ENCODE results near the gene ATF6.

The ATF6 gene

DNA sequence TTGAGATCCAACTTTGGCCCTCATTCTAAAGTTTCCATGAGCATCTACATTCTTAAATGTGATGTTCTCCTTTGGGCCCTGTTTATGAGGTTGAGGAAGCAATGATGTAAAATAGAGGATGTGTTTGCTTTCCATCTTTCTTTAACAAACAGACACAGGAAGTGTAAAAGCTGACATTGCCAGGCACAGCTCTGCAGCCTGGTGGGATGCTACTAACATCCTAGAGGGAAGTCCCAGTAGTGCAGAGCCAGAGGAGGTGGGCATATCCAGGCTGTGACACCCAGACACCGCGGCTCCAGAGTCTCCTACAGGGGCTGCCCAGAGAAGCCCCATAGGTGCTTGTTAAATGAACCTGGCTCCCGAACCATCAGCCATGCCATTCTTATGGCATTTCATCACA lies 241.3 kb downstream of the ATF6 start:
- no peak for DNase-seq

- DNase-seq: no peak
These were observed 242.7 kb downstream of the ATF6 start for GRCh38 chr1:162008799-162009198.

GRCh38 chr1:162009501-162010174 lies 243.5 kb downstream of the ATF6 start:
- DNase-seq: no peak

DNA sequence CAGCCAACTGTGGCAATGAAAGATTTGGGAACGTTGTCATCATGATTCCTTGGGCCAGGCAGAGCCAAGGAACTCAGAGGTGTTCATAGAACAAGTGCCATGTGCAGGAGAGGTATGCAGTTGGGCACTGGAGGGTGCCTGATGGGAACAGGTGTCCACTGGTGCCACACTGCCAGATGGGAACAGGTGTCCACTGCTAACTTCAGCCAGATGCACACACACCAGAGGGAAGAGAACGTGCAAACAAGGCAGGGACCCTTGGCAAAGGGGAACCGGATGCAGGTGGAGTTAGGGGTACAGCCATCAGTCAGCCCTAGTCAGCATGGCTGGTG lies 244.0 kb downstream of the ATF6 start:
- DNase-seq: no peak

GRCh38 chr1:162011337-162012012 lies 245.4 kb downstream of the ATF6 start:
- no peak for DNase-seq

GRCh38 chr1:162013289-162013688 lies 247.2 kb downstream of the ATF6 start:
- DNase-seq: no peak
